IPS DF 19.7 (cell line): ENCODE measurements around the gene TPCN2.

ENCODE experiments used
- DNase-seq: peaks from one replicate; pipeline ENCODE4 v3.0.0-alpha.2; 2013; ENCODE audit warnings: low read depth, low spot score

Gene TPCN2

GRCh38 chr11:69010361-69010891, 38.3 kb upstream of the TPCN2 start:
- DNase-seq: no peak

- DNase-seq: no peak
Observed at GRCh38 chr11:69010964-69011623, 37.6 kb upstream of the TPCN2 start.

- DNase-seq: no peak
Observed at GRCh38 chr11:69011624-69012091, 37.1 kb upstream of the TPCN2 start.

GRCh38 chr11:69012092-69013008, 36.4 kb upstream of the TPCN2 start:
- DNase-seq: no peak

GRCh38 chr11:69013009-69013951, 35.5 kb upstream of the TPCN2 start, which contains the start of gene MRGPRF:
TSS of gene MRGPRF (minus strand) at chr11:69013246. CDS start at chr11:69009901, 3,345 bp downstream.
- DNase-seq: no peak

- no peak for DNase-seq
Observed at GRCh38 chr11:69014084-69014851, 34.5 kb upstream of the TPCN2 start.

- DNase-seq: no peak
Observed at GRCh38 chr11:69014898-69015549, 33.7 kb upstream of the TPCN2 start.

- DNase-seq: no peak
Observed at GRCh38 chr11:69017951-69018350, 30.8 kb upstream of the TPCN2 start.

GRCh38 chr11:69018924-69019323, 29.8 kb upstream of the TPCN2 start:
- no peak for DNase-seq

- DNase-seq: no peak
Observed at GRCh38 chr11:69022260-69022659, 26.5 kb upstream of the TPCN2 start.

GRCh38 chr11:69024509-69024908, 24.2 kb upstream of the TPCN2 start:
- DNase-seq: no peak

- DNase-seq: no peak
Observed at GRCh38 chr11:69027704-69028372, 20.9 kb upstream of the TPCN2 start.

- DNase-seq: no peak
Observed at GRCh38 chr11:69030301-69030700, 18.4 kb upstream of the TPCN2 start.

GRCh38 chr11:69032833-69033232, 15.9 kb upstream of the TPCN2 start:
- DNase-seq: no peak

- DNase-seq: no peak
Observed at GRCh38 chr11:69033431-69033830, 15.3 kb upstream of the TPCN2 start.

GRCh38 chr11:69034123-69034867, 14.4 kb upstream of the TPCN2 start:
- no peak for DNase-seq

- DNase-seq: no peak
Observed at GRCh38 chr11:69035150-69035945, 13.4 kb upstream of the TPCN2 start.

- no peak for DNase-seq
Observed at GRCh38 chr11:69035946-69036340, 12.8 kb upstream of the TPCN2 start.
